Loucy (cell line): Measurements from ENCODE around the gene NUDT3.

ENCODE experiments used
- H2AFZ ChIP-seq: fragments of 200-600 bp; sonication (generic); 2 replicates; pipeline ENCODE4 v1.6.0; 2016; ENCODE audit warnings: antibody characterized with exemption, mild to moderate bottlenecking, low read length, moderate library complexity
- H3F3A ChIP-seq: fragments of 200-600 bp; 2 replicates; pipeline ENCODE4 v1.6.0; 2016; ENCODE audit warnings: antibody characterized with exemption, low read depth, mild to moderate bottlenecking
- H3K27me3 ChIP-seq: fragments of 200-600 bp; sonication (generic); 2 replicates; pipeline ENCODE4 v1.6.1; 2014; ENCODE audit warnings: low read length, mild to moderate bottlenecking; ENCODE audit not compliant: insufficient read depth, poor library complexity, severe bottlenecking
- H3K36me3 ChIP-seq: fragments of 200-600 bp; sonication (generic); 2 replicates; pipeline ENCODE4 v1.6.1; 2016; ENCODE audit warnings: low read length; ENCODE audit not compliant: insufficient read depth
- H3K4me1 ChIP-seq: fragments of 200-600 bp; sonication (generic); 2 replicates; pipeline ENCODE4 v1.5.1; 2014; ENCODE audit warnings: low read length, mild to moderate bottlenecking; ENCODE audit not compliant: insufficient read depth, poor library complexity, severe bottlenecking
- H3K4me2 ChIP-seq: fragments of 200-600 bp; sonication (generic); 2 replicates; pipeline ENCODE4 v1.6.0; 2014; ENCODE audit warnings: antibody characterized with exemption, low read length, low read depth, mild to moderate bottlenecking; ENCODE audit not compliant: poor library complexity, severe bottlenecking
- H3K4me3 ChIP-seq: fragments of 200-600 bp; sonication (generic); 2 replicates; pipeline ENCODE4 v1.5.1; 2014; ENCODE audit warnings: low read length, mild to moderate bottlenecking, mixed read lengths; ENCODE audit not compliant: poor library complexity, severe bottlenecking
- H3K79me2 ChIP-seq: fragments of 200-600 bp; sonication (generic); 2 replicates; pipeline ENCODE4 v1.6.1; 2014; ENCODE audit warnings: low read length; ENCODE audit not compliant: insufficient read depth
- H3K9ac ChIP-seq: fragments of 200-600 bp; sonication (generic); 2 replicates; pipeline ENCODE4 v1.6.0; 2014; ENCODE audit warnings: mild to moderate bottlenecking, low read depth, low read length, moderate library complexity; ENCODE audit not compliant: poor library complexity, severe bottlenecking
- H3K9me2 ChIP-seq: fragments of 200-600 bp; sonication (generic); replicated peaks from 2 replicates; pipeline ENCODE4 v1.6.1; 2016; ENCODE audit warnings: low read depth, low read length, mixed read lengths
- H3K9me3 ChIP-seq: fragments of 200-600 bp; sonication (generic); 2 replicates; pipeline ENCODE4 v1.6.1; 2014; ENCODE audit warnings: mild to moderate bottlenecking, antibody characterized with exemption, low read length, low read depth; ENCODE audit not compliant: insufficient read depth
- H4K20me1 ChIP-seq: fragments of 200-600 bp; sonication (generic); 2 replicates; pipeline ENCODE4 v1.6.0; 2014; ENCODE audit warnings: antibody characterized with exemption, low read length, mild to moderate bottlenecking; ENCODE audit not compliant: insufficient read depth, poor library complexity, severe bottlenecking
- CTCF ChIP-seq: fragments of 200-600 bp; sonication (generic); conservative IDR thresholded peaks from 2 replicates; pipeline ENCODE4 v1.5.1; 2014; ENCODE audit warnings: mild to moderate bottlenecking, antibody characterized with exemption, low read length
- EZH2phosphoT487 ChIP-seq: fragments of 200-600 bp; IDR thresholded peaks from 2 replicates; pipeline ENCODE4 v1.6.1; 2018; ENCODE audit warnings: antibody characterized with exemption, mild to moderate bottlenecking, moderate library complexity, borderline replicate concordance

NUDT3 gene

GRCh38 chr6:34362909-34363680, 29.4 kb downstream of the NUDT3 start:
- H3K9me3 ChIP-seq: no peaks in the 10 kb centered on the region
- H4K20me1 ChIP-seq: peaks cover 37% of the 10 kb centered on the region
- no peak overlapping the region for H2AFZ ChIP-seq
- H3K4me3 ChIP-seq: peak overlapping the region; percentile 33
- H3K79me2 ChIP-seq: peaks cover 83% of the 10 kb centered on the region
- no peaks in the 10 kb centered on the region for H3K9me2 ChIP-seq
- H3K4me1 ChIP-seq: peaks cover 36% of the 10 kb centered on the region
- no peak for TF ChIP-seq CTCF
- no peak for TF ChIP-seq EZH2phosphoT487
- H3K4me2 ChIP-seq: peak overlapping the region; percentile 56
- H3K9ac ChIP-seq: peak overlapping the region; percentile 50
- H3K27me3 ChIP-seq: no peaks in the 10 kb centered on the region
- H3F3A ChIP-seq: 0 out of 2 replicates have a peak, but pooled peaks cover 5% of the 10 kb centered on the region
- no peaks in the 10 kb centered on the region for H3K36me3 ChIP-seq

GRCh38 chr6:34362176-34362575, 30.3 kb downstream of the NUDT3 start:
- Histone ChIP-seq H3K79me2 (peaks cover 85% of the 10 kb centered on the region), H3K9me3 (no peaks in the 10 kb centered on the region), H4K20me1 (peaks cover 37% of the 10 kb centered on the region), H3K4me3 (no peak overlapping the region), H3F3A (0 out of 2 replicates have a peak, but pooled peaks cover 5% of the 10 kb centered on the region), H2AFZ (no peak overlapping the region), H3K4me2 (peak overlapping the region; percentile 56), H3K9ac (peak overlapping the region; percentile 50), H3K27me3 (no peaks in the 10 kb centered on the region), H3K4me1 (peaks cover 38% of the 10 kb centered on the region), H3K36me3 (no peaks in the 10 kb centered on the region), H3K9me2 (no peaks in the 10 kb centered on the region)
- TF ChIP-seq CTCF (no peak), EZH2phosphoT487 (no peak)

GRCh38 chr6:34360556-34360955, 31.9 kb downstream of the NUDT3 start:
- Histone ChIP-seq H3K27me3 (no peaks in the 10 kb centered on the region), H3K9ac (no peak overlapping the region), H3K4me2 (no peak overlapping the region), H3F3A (0 out of 2 replicates have a peak, but pooled peaks cover 5% of the 10 kb centered on the region), H3K79me2 (peaks cover 89% of the 10 kb centered on the region), H3K4me3 (no peak overlapping the region), H4K20me1 (peaks cover 46% of the 10 kb centered on the region), H2AFZ (no peak overlapping the region), H3K9me2 (no peaks in the 10 kb centered on the region), H3K4me1 (peaks cover 38% of the 10 kb centered on the region), H3K36me3 (no peaks in the 10 kb centered on the region), H3K9me3 (no peaks in the 10 kb centered on the region)
- TF ChIP-seq EZH2phosphoT487 (no peak), CTCF (no peak)
